ENCODE measurements around the gene ZNF439.
"Not testable (repeated sequence)": the region's sequence is repeated elsewhere in the genome, so short reads cannot be mapped to it uniquely, and the experiment has no call there.

The ZNF439 gene

GRCh38 chr19:11887234-11887610 lies 38.7 kb downstream of the ZNF439 start:
- peak overlapping the region; percentile 68 for H3K4me3 ChIP-seq (ENCODE audit: low read depth, low read length, poor library complexity, severe bottlenecking)
- no peak overlapping the region for H3K27ac ChIP-seq (ENCODE audit: low read depth, low read length, poor library complexity, severe bottlenecking)
- H3K9me3 ChIP-seq (ENCODE audit: low read length) = no peaks in the 10 kb centered on the region
- H3K4me1 ChIP-seq (ENCODE audit: insufficient read depth, low read length, severe bottlenecking) = peaks cover 6% of the 10 kb centered on the region
- H3K79me2 ChIP-seq (ENCODE audit: insufficient read depth, low read length) = no peaks in the 10 kb centered on the region
- no peak overlapping the region; the same call in 1 of the 2 replicates for H3K9ac ChIP-seq (ENCODE audit: low read length)
- no peak overlapping the region for H2AFZ ChIP-seq (ENCODE audit: low read length)
- H3K4me2 ChIP-seq (ENCODE audit: low read length) = peak overlapping the region; percentile 66
- TF ChIP-seq CTCF (IDR thresholded peaks at IDR 0.05; ENCODE audit: low read length) (no peak), EZH2 (IDR thresholded peaks at IDR 0.05; ENCODE audit: borderline replicate concordance, low read length) (no peak)
- H3K36me3 ChIP-seq (ENCODE audit: insufficient read depth, low read length) = no peaks in the 10 kb centered on the region; the same call in 1 of the 2 replicates
- H3K9me2 ChIP-seq (ENCODE audit: low read depth, low read length) = no peaks in the 10 kb centered on the region
- H4K20me1 ChIP-seq (ENCODE audit: insufficient read depth, low read length) = no peaks in the 10 kb centered on the region
- H3F3A ChIP-seq (ENCODE audit: insufficient read depth, low read length) = no peaks in the 10 kb centered on the region
- H3K27me3 ChIP-seq (ENCODE audit: insufficient read depth, low read length) = no peaks in the 10 kb centered on the region

GRCh38 chr19:11887611-11888531 lies 39.3 kb downstream of the ZNF439 start, which contains the start of gene ZNF69:
Gene ZNF69, plus strand, starts transcription at chr19:11887782. Its CDS starts 142 bp downstream, at chr19:11887924.
- peak within 1 kb of the TSS; percentile 62 for H3K9ac ChIP-seq (ENCODE audit: low read length)
- H2AFZ ChIP-seq (ENCODE audit: low read length) = no peak within 1 kb of the TSS

GRCh38 chr19:11889901-11890300 lies 41.4 kb downstream of the ZNF439 start:
- H3K27ac ChIP-seq (ENCODE audit: low read depth, low read length, poor library complexity, severe bottlenecking); H3K9ac ChIP-seq (ENCODE audit: low read length); H2AFZ ChIP-seq (ENCODE audit: low read length); H3K4me3 ChIP-seq (ENCODE audit: low read depth, low read length, poor library complexity, severe bottlenecking); H3K79me2 ChIP-seq (ENCODE audit: insufficient read depth, low read length); H3K9me2 ChIP-seq (ENCODE audit: low read depth, low read length); H4K20me1 ChIP-seq (ENCODE audit: insufficient read depth, low read length); H3K4me2 ChIP-seq (ENCODE audit: low read length); H3K4me1 ChIP-seq (ENCODE audit: insufficient read depth, low read length, severe bottlenecking); H3K36me3 ChIP-seq (ENCODE audit: insufficient read depth, low read length); H3F3A ChIP-seq (ENCODE audit: insufficient read depth, low read length); H3K9me3 ChIP-seq (ENCODE audit: low read length); H3K27me3 ChIP-seq (ENCODE audit: insufficient read depth, low read length): not testable (repeated sequence)

More at GRCh38 chr19:11887611-11888531, 39.3 kb downstream of the ZNF439 start, which contains the start of gene ZNF69:
- Histone ChIP-seq H3K4me1 (ENCODE audit: insufficient read depth, low read length, severe bottlenecking) (peaks cover 6% of the 10 kb centered on the region), H4K20me1 (ENCODE audit: insufficient read depth, low read length) (no peaks in the 10 kb centered on the region), H3K36me3 (ENCODE audit: insufficient read depth, low read length) (no peaks in the 10 kb centered on the region; the same call in 1 of the 2 replicates), H3K9me3 (ENCODE audit: low read length) (no peaks in the 10 kb centered on the region), H3K79me2 (ENCODE audit: insufficient read depth, low read length) (no peaks in the 10 kb centered on the region), H3K27ac (ENCODE audit: low read depth, low read length, poor library complexity, severe bottlenecking) (no peak within 1 kb of the TSS), H3K9me2 (ENCODE audit: low read depth, low read length) (no peaks in the 10 kb centered on the region), H3K27me3 (ENCODE audit: insufficient read depth, low read length) (no peaks in the 10 kb centered on the region), H3F3A (ENCODE audit: insufficient read depth, low read length) (no peaks in the 10 kb centered on the region), H3K4me3 (ENCODE audit: low read depth, low read length, poor library complexity, severe bottlenecking) (peak within 1 kb of the TSS; percentile 68), H3K4me2 (ENCODE audit: low read length) (peak within 1 kb of the TSS; percentile 66)
- TF ChIP-seq CTCF (IDR thresholded peaks at IDR 0.05; ENCODE audit: low read length) = peak; percentile 17; the same call in 1 of the 2 replicates
- TF ChIP-seq EZH2 (IDR thresholded peaks at IDR 0.05; ENCODE audit: borderline replicate concordance, low read length) = no peak
